Ramos (cell line): ENCODE results near the gene SGF29.

ENCODE experiments used
- in situ Hi-C: fragments of 300-500 bp; cut with MboI; formaldehyde crosslinking; loops from one replicate; pipeline ENCODE4 v1.14.3; 2022; ENCODE audit warnings: low sequenced_read_pairs; ENCODE audit not compliant: unreplicated experiment

SGF29 gene

GRCh38 chr16:28553776-28554633 is at the start of gene SGF29:
Gene SGF29, plus strand, starts transcription at chr16:28553920. Its CDS starts 27,150 bp downstream, at chr16:28581070.
- in situ Hi-C loops = no loop called here

- in situ Hi-C loops = no loop called here
Observed at GRCh38 chr16:28504707-28505404, 48.9 kb upstream of the SGF29 start.

- in situ Hi-C loops = no loop called here
Observed at GRCh38 chr16:28505489-28506137, 48.1 kb upstream of the SGF29 start.

DNA sequence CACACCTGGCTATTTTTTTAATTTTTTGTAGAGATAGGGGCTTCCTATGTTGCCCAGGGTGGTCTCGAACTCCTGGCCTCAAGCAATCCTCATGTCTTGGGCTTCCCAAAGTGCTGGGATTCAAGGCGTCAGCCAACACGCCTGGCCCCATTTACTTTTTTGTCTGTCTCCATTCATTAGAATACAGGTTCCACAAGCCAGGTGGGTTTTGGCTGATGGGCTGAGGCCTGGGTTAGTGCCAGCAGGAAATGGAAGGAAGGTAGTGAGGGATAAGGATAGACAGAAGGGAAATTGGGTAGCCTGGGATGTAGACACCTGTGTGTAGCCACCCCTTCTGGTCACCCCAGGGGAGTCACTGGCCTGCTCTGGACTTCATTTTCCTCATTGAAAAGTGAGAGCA is 42.7 kb upstream of the SGF29 start:
- in situ Hi-C loops = no loop called here

DNA sequence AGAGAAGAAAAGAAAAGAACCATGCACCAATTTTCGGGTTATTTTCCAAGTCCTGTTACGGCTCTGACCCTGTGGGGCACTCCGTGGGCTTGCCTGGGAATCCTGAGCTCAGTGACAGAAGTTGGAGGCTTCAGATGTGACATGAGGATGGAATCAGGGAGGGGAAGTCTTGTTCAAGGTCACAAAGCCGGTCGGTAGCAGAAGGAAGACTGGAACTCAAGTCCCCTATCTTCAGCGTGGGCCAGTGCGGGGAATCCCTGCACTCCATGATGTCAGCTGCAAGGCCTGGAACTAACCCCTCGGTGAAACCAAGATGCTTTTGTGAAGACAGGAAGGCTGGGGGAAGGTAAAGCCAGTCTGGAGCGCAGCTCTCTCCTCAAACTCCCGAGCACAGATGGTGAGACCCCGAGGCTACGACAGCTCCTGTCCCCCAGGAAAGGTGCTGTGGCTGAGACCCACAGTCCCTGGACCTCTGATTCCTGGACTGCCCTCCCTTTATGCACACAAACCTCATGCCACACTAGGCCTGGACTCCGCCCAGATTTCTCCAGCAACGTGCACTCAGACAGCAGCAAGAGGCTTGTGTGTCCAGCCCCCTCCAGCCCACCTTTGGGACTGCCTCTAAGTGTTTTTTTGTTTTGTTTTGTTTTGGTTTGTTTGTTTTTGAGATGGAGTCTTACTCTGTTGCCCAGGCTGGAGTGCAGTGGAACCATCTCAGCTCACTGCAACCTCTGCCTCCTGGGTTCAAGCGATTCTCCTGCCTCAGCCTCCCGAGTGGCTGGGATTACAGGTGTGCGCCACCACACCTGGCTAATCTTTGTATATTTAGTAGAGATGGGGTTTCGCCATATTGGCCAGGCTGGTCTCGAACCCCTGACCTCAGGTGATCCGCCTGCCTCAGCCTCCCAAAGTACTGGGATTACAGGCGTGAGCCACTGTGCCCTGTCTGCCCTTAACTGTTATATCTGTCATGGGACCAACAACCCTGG is 41.6 kb upstream of the SGF29 start:
- in situ Hi-C loops = no loop called here

DNA sequence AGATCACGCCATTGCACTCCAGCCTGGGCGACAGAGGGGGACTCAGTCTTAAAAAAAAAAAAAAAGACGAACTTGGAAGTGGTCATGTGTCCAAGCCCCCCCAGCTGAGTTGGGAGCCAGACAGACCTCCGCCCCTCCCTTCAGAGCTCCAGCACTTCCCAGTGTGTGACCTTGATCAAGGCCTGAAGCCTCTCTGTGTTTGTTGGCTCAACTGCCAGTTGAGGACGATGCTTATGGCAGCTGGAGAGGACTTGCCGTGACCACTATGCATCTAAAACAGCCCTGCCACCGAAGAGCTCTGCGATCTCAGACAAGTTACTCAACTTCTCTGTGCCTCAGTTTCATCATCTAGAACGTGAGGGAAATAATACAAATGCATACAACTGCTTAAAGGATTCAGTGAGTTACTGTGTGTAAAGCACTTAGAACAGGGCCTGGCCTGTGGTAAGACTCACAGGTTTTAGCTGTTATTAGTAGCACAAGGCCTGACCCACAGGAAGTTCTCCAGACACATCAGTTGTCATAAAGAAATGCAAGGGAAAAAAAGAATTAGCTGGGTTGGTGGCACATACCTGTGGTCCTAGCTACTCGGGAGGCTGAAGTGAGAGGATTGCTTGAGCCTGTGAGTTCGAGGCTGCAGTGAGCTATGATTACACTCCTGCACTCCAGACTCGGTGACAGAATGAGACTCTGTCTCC is 40.1 kb upstream of the SGF29 start:
- in situ Hi-C loops = no loop called here

- in situ Hi-C loops = no loop called here
Observed at GRCh38 chr16:28514246-28514645, 39.5 kb upstream of the SGF29 start.

DNA sequence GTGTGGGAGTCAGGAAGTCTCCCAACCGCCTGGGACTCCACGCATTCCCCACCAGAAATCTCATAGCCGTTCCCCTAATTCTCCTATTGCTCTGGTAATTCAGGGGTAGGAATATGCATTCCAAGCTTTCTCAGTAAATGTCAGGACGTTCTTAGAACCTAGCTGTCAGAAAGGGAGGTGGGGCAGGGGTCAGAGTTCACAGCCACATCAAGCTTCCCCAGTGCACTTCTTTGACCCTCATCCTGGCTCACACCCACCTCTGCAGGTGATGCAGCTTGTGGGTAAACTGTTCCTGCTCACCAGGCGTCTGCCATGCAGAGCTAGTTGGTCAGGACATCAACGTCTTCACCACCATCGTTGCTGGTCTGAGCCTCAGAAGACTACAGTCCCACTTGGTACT is 33.0 kb upstream of the SGF29 start:
- in situ Hi-C loops = no loop called here

DNA sequence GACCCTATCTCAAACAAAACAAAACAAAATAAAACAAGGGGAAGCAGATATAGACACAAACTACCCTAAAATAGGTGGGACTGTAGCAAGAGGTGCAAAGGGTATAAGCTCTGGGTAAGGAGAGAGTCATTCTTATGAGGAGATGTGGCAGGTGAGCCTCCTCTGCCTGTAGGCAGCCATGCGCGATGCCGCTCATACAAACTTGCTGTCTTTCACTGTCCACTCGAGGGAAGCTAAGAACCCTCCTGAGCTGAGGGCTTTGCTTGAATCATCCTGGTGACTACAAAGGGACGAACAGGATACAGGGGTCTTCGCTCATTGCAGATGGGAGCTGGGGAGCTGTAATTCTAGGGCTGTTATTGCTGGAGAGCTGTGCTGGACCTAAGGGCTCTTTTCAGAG is 32.3 kb upstream of the SGF29 start:
- in situ Hi-C loops = no loop called here

DNA sequence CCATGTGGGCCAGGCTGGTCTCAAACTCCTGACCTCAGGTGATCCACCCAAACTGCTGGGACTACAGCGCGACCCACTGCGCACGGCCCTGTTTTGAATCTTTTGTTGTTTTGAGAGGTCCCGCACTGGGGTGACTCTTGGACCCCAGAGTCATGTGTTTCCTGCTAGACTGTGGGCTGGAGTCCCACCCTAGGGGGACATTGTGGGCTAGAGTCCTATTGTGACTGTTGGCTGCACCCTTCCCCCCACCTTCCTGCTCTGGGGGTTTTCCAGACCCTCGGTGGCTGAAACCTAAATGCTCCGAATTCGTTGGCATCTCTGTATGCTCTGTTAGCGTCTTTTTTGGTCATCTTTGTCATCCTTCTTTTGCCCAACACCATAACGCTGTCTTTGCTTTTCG is 30.9 kb upstream of the SGF29 start:
- in situ Hi-C loops = no loop called here

- in situ Hi-C loops = loop anchor here (25.0 kb wide), 1 partner anchor 187 kb away; no protein-coding TSS in a partner anchor
Observed at GRCh38 chr16:28524681-28525171, 29.0 kb upstream of the SGF29 start.

- in situ Hi-C loops = loop anchor here (25.0 kb wide), 1 partner anchor 189 kb away; no protein-coding TSS in a partner anchor
Observed at GRCh38 chr16:28526201-28527099, 27.3 kb upstream of the SGF29 start.

GRCh38 chr16:28527100-28527785 is 26.5 kb upstream of the SGF29 start:
- in situ Hi-C loops = loop anchor here (25.0 kb wide), 1 partner anchor 190 kb away; no protein-coding TSS in a partner anchor

DNA sequence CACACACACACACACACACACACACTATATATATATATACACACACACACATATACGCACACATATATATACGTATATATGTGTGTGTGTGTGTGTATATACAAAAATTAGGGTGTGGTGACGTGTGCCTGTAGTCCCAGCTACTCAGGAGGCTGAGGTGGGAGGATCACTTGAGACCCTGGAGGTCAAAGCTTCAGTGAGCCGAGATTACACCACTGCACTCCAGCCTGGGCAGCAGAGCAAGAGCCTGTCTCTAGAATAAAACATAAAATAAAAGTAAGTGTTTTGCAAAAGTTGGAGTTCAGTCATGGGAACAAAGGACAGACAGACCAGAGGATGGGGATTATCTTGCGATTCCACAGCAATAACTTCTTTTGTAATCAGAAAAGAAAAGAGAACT is 25.7 kb upstream of the SGF29 start:
- in situ Hi-C loops = loop anchor here (25.0 kb wide), 1 partner anchor 191 kb away; no protein-coding TSS in a partner anchor

GRCh38 chr16:28528463-28528867 is 25.3 kb upstream of the SGF29 start:
- in situ Hi-C loops = loop anchor here (25.0 kb wide), 1 partner anchor 191 kb away; no protein-coding TSS in a partner anchor

- in situ Hi-C loops = loop anchor here (25.0 kb wide), 1 partner anchor 192 kb away; no protein-coding TSS in a partner anchor
Observed at GRCh38 chr16:28529124-28529523, 24.6 kb upstream of the SGF29 start.
